GM12872 (cell line): ENCODE measurements around the gene NFATC4.

Experiments used
- CTCF ChIP-seq: IDR thresholded peaks from 3 replicates; pipeline ENCODE4 v1.5.1; 2011; ENCODE audit warnings: low read depth, mild to moderate bottlenecking, low read length, moderate library complexity; ENCODE audit not compliant: insufficient read depth

Gene NFATC4

GRCh38 chr14:24417832-24418491 is 50.0 kb downstream of the NFATC4 start:
- no peak for TF ChIP-seq CTCF

GRCh38 chr14:24418492-24418873 is 50.5 kb downstream of the NFATC4 start:
- TF ChIP-seq CTCF, result no peak

- TF ChIP-seq CTCF, result no peak
These were observed 54.3 kb downstream of the NFATC4 start for GRCh38 chr14:24422261-24422660.

GRCh38 chr14:24422694-24423601 is 55.0 kb downstream of the NFATC4 start:
- no peak for TF ChIP-seq CTCF

- TF ChIP-seq CTCF, result no peak
These were observed 57.7 kb downstream of the NFATC4 start for GRCh38 chr14:24425704-24426103.

- no peak for TF ChIP-seq CTCF
These were observed 58.3 kb downstream of the NFATC4 start for GRCh38 chr14:24426150-24426911.
